HPDE6-E6E7 (cell line): Measurements from ENCODE around the gene EIF5A.

Experiments used
- DNase-seq: peaks from one replicate; pipeline ENCODE4 v3.0.0; 2011; ENCODE audit warnings: missing footprints; ENCODE audit errors: extremely low spot score

Gene EIF5A

GRCh38 chr17:7285679-7286078 is 21.7 kb upstream of the EIF5A start:
- no peak for DNase-seq

- DNase-seq, result no peak
Observed at GRCh38 chr17:7289256-7290032, 18.0 kb upstream of the EIF5A start.

GRCh38 chr17:7290166-7290565 is 17.3 kb upstream of the EIF5A start:
- DNase-seq, result no peak

- no peak for DNase-seq
Observed at GRCh38 chr17:7290685-7291084, 16.7 kb upstream of the EIF5A start.

GRCh38 chr17:7292194-7292593 is 15.2 kb upstream of the EIF5A start:
- DNase-seq, result no peak

- DNase-seq, result no peak
Observed at GRCh38 chr17:7292729-7293128, 14.7 kb upstream of the EIF5A start.

- DNase-seq, result peak; percentile 49
Observed at GRCh38 chr17:7293159-7293558, 14.3 kb upstream of the EIF5A start.

GRCh38 chr17:7293816-7294613 is 13.4 kb upstream of the EIF5A start:
- DNase-seq, result peak; percentile 56

GRCh38 chr17:7294614-7295153 is 12.7 kb upstream of the EIF5A start, which contains the start of gene YBX2:
Gene YBX2 (minus strand): TSS chr17:7294639. CDS start chr17:7294500, 139 bp downstream.
- peak; percentile 98 for DNase-seq

GRCh38 chr17:7295230-7296180 is 11.9 kb upstream of the EIF5A start:
- DNase-seq, result no peak

GRCh38 chr17:7296189-7296861 is 11.1 kb upstream of the EIF5A start:
- DNase-seq, result peak; percentile 62

- DNase-seq, result no peak
Observed at GRCh38 chr17:7304179-7304578, 3.2 kb upstream of the EIF5A start.

GRCh38 chr17:7307686-7308624 is 527 bp downstream of the EIF5A start:
- no peak for DNase-seq

- peak; percentile 84 for DNase-seq
Observed at GRCh38 chr17:7308625-7309433, 1.4 kb downstream of the EIF5A start.

GRCh38 chr17:7309628-7310027 is 2.2 kb downstream of the EIF5A start:
- no peak for DNase-seq

- no peak for DNase-seq
Observed at GRCh38 chr17:7311110-7311705, 3.8 kb downstream of the EIF5A start.

GRCh38 chr17:7312432-7313087 is 5.1 kb downstream of the EIF5A start:
- DNase-seq, result no peak
